HG03039 (cell line): ENCODE data around the gene SORCS1.

Experiments used
- ATAC-seq: cut with Tn5 transposase; IDR thresholded peaks from one replicate; pipeline ENCODE4 v1.9.1; 2021; ENCODE audit warnings: mild to moderate bottlenecking, moderate library complexity; ENCODE audit not compliant: unreplicated experiment

SORCS1 gene

GRCh38 chr10:106830006-106830405 lies 334.5 kb downstream of the SORCS1 start:
- ATAC-seq: no peak

- ATAC-seq: no peak
Observed at GRCh38 chr10:106826716-106827115, 337.8 kb downstream of the SORCS1 start.

- ATAC-seq: no peak
Observed at GRCh38 chr10:106825576-106826364, 338.7 kb downstream of the SORCS1 start.

- ATAC-seq: no peak
Observed at GRCh38 chr10:106820579-106820978, 343.9 kb downstream of the SORCS1 start.

GRCh38 chr10:106819490-106819889 lies 345.0 kb downstream of the SORCS1 start:
- no peak for ATAC-seq

GRCh38 chr10:106816318-106817085 lies 348.0 kb downstream of the SORCS1 start:
- ATAC-seq: no peak

- ATAC-seq: no peak
Observed at GRCh38 chr10:106815427-106816043, 349.0 kb downstream of the SORCS1 start.

GRCh38 chr10:106804992-106805582 lies 359.4 kb downstream of the SORCS1 start:
- ATAC-seq: no peak

GRCh38 chr10:106802949-106803348 lies 361.6 kb downstream of the SORCS1 start:
- ATAC-seq: no peak

- no peak for ATAC-seq
Observed at GRCh38 chr10:106799776-106800175, 364.7 kb downstream of the SORCS1 start.

- peak; percentile 64 for ATAC-seq
Observed at GRCh38 chr10:106795619-106796018, 368.9 kb downstream of the SORCS1 start.

GRCh38 chr10:106793617-106794016 lies 370.9 kb downstream of the SORCS1 start:
- ATAC-seq: no peak

GRCh38 chr10:106789623-106790022 lies 374.9 kb downstream of the SORCS1 start:
- ATAC-seq: no peak

GRCh38 chr10:106788982-106789381 lies 375.5 kb downstream of the SORCS1 start:
- no peak for ATAC-seq

- no peak for ATAC-seq
Observed at GRCh38 chr10:106785528-106785927, 379.0 kb downstream of the SORCS1 start.

GRCh38 chr10:106780632-106781031 lies 383.9 kb downstream of the SORCS1 start:
- ATAC-seq: no peak

GRCh38 chr10:106777841-106778240 lies 386.7 kb downstream of the SORCS1 start:
- ATAC-seq: no peak

- ATAC-seq: no peak
Observed at GRCh38 chr10:106775127-106775526, 389.4 kb downstream of the SORCS1 start.

- no peak for ATAC-seq
Observed at GRCh38 chr10:106772957-106773356, 391.5 kb downstream of the SORCS1 start.

GRCh38 chr10:106771154-106771553 lies 393.4 kb downstream of the SORCS1 start:
- no peak for ATAC-seq

GRCh38 chr10:106768204-106768603 lies 396.3 kb downstream of the SORCS1 start:
- ATAC-seq: no peak
